Upper lobe of left lung (tissue), 6 donors: ENCODE results near the gene HK3. TPM values are rescaled to one million over a fixed set of nuclear protein-coding genes. Genes with fewer than 3 reads are reported as not detected.

Source experiments
- ATAC-seq, 2 donors: fragments of 200-7000 bp; cut with Tn5 transposase; one replicate each; pipeline ENCODE4 v1.9.1; 2022; ENCODE audit warnings: mild to moderate bottlenecking in 2 of 2, moderate library complexity in 2 of 2; ENCODE audit not compliant: low FRiP score in 2 of 2
- DNase-seq, 2 donors: peaks; one replicate each; pipeline ENCODE4 v3.0.0-alpha.2; 2019 to 2020
- H3K27ac ChIP-seq, 4 donors: fragments of 200-600 bp; sonication (generic); one replicate each; pipeline ENCODE4 v1.5.1; 2016 to 2019
- H3K27me3 ChIP-seq, 4 donors: fragments of 200-600 bp; sonication (generic); one replicate each; pipeline ENCODE4 v1.5.1; 2017 to 2019
- H3K36me3 ChIP-seq, 4 donors: fragments of 200-600 bp; sonication (generic); one replicate each; pipeline ENCODE4 v1.5.1; 2016 to 2019
- H3K4me1 ChIP-seq, 4 donors: fragments of 200-600 bp; sonication (generic); one replicate each; pipeline ENCODE4 v1.5.1; 2018 to 2019
- H3K4me3 ChIP-seq, 4 donors: fragments of 200-600 bp; sonication (generic); one replicate each; pipeline ENCODE4 v1.5.1; 2017 to 2019; ENCODE audit warnings: mild to moderate bottlenecking in 2 of 4, moderate library complexity in 1 of 4
- H3K9me3 ChIP-seq, 4 donors: fragments of 200-600 bp; sonication (generic); one replicate each; pipeline ENCODE4 v1.5.1; 2018 to 2019
- CTCF ChIP-seq, 6 experiments: fragments of 450-650 bp in 4 of 6; fragments of 200-600 bp in 2 of 6; sonication (generic) in 2 of 6; IDR thresholded peaks; one replicate each; pipeline ENCODE4 v1.5.1; 2016 to 2019; ENCODE audit warnings: antibody characterized with exemption in 6 of 6
- EP300 ChIP-seq, 4 donors: sonication (generic); formaldehyde crosslinking; IDR thresholded peaks; one replicate each; pipeline ENCODE4 v1.5.1; 2017; ENCODE audit warnings: antibody characterized with exemption in 4 of 4, control low read depth in 2 of 4
- POLR2A ChIP-seq, 4 donors: fragments of 450-650 bp; IDR thresholded peaks; one replicate each; pipeline ENCODE4 v1.5.1; 2016 to 2017; ENCODE audit warnings: antibody characterized with exemption in 4 of 4, mild to moderate bottlenecking in 2 of 4
- POLR2AphosphoS5 ChIP-seq, 2 donors: sonication (generic); formaldehyde crosslinking; IDR thresholded peaks; one replicate each; pipeline ENCODE4 v1.5.1; 2017; ENCODE audit warnings: antibody characterized with exemption in 2 of 2
- WGBS, 2 donors: methylation state at CpG; one replicate each; pipeline ENCODE4 v1.1.5; 2017 to 2018; 5-methylcytosine and 5-hydroxymethylcytosine counted together
- total RNA-seq, 6 donors: library from RNA; depleted of rRNA in 4 of 6; stranded (reverse); fragments of >200 nt in 4 of 6; gene quantifications; one replicate each; pipeline versions ENCODE4 v1.1.0 to v1.2.1, GENCODE V29; 2016 to 2021
- donor health status: DM: no; HTN: no; CAD: no; lungs with moderate emphysema.
- donor health status: DM: no; HTN: yes; CAD: no; lungs with severe emphysema.

HK3 gene
- total RNA-seq, 6 donors from 2014 or later, result 16.0 to 106 (median 66.4) TPM

GRCh38 chr5:176864755-176865154 is 34.4 kb downstream of the HK3 start:
- DNase-seq, result no peak
- Histone ChIP-seq H3K27ac (no peak overlapping the region), H3K27me3 (peaks cover 0 to 30% (median 11%) of the 10 kb centered on the region in 4 donors), H3K9me3 (no peaks in the 10 kb centered on the region), H3K4me1 (no peaks in the 10 kb centered on the region), H3K4me3 (no peak overlapping the region), H3K36me3 (no peaks in the 10 kb centered on the region)
- ATAC-seq, result no peak
- TF ChIP-seq EP300 (IDR thresholded peaks at IDR 0.05) (no peak), CTCF (IDR thresholded peaks at IDR 0.05) (no peak), POLR2A (IDR thresholded peaks at IDR 0.05) (no peak), POLR2AphosphoS5 (IDR thresholded peaks at IDR 0.05) (no peak)
- WGBS, 2 donors, result 85 to 91% methylated on average over 4 to 8 of the region's 8 CpGs

- H3K4me3 ChIP-seq, result no peak overlapping the region
- TF ChIP-seq EP300 (IDR thresholded peaks at IDR 0.05), result no peak
- TF ChIP-seq CTCF (IDR thresholded peaks at IDR 0.05), result no peak
- TF ChIP-seq POLR2A (IDR thresholded peaks at IDR 0.05), result no peak
- no peak for TF ChIP-seq POLR2AphosphoS5 (IDR thresholded peaks at IDR 0.05)
- H3K4me1 ChIP-seq, result no peaks in the 10 kb centered on the region
- WGBS, 2 donors, result 45% methylated on average over 5 of the region's 5 CpGs; no CpG with 5 or more reads in 1 of the 2 donors
- peaks cover 0 to 30% (median 11%) of the 10 kb centered on the region in 4 donors for H3K27me3 ChIP-seq
- H3K27ac ChIP-seq, result no peak overlapping the region
- no peaks in the 10 kb centered on the region for H3K36me3 ChIP-seq
- no peaks in the 10 kb centered on the region for H3K9me3 ChIP-seq
- no peak for DNase-seq
- no peak for ATAC-seq
Measured at GRCh38 chr5:176863765-176864098, 35.4 kb downstream of the HK3 start.

- H3K4me1 ChIP-seq, result no peaks in the 10 kb centered on the region
- no peaks in the 10 kb centered on the region for H3K9me3 ChIP-seq
- peaks cover 0 to 30% (median 11%) of the 10 kb centered on the region in 4 donors for H3K27me3 ChIP-seq
- DNase-seq, result no peak
- TF ChIP-seq CTCF (IDR thresholded peaks at IDR 0.05) (no peak), EP300 (IDR thresholded peaks at IDR 0.05) (no peak), POLR2AphosphoS5 (IDR thresholded peaks at IDR 0.05) (no peak), POLR2A (IDR thresholded peaks at IDR 0.05) (no peak)
- no peak for ATAC-seq
- WGBS, 2 donors, result 13 to 28% methylated on average over 5 to 15 of the region's 15 CpGs
- no peaks in the 10 kb centered on the region for H3K36me3 ChIP-seq
- H3K27ac ChIP-seq, result no peak overlapping the region
- no peak overlapping the region for H3K4me3 ChIP-seq
Measured at GRCh38 chr5:176863041-176863764, 35.9 kb downstream of the HK3 start.

GRCh38 chr5:176862330-176862995 is 36.7 kb downstream of the HK3 start:
- no peaks in the 10 kb centered on the region for H3K36me3 ChIP-seq
- ATAC-seq (no peak), DNase-seq (peak in 1 of 2 donors; percentile 72)
- no peak for TF ChIP-seq CTCF (IDR thresholded peaks at IDR 0.05)
- no peak for TF ChIP-seq POLR2A (IDR thresholded peaks at IDR 0.05)
- TF ChIP-seq POLR2AphosphoS5 (IDR thresholded peaks at IDR 0.05), result no peak
- TF ChIP-seq EP300 (IDR thresholded peaks at IDR 0.05), result no peak
- no peak overlapping the region for H3K27ac ChIP-seq
- WGBS, 2 donors, result 56 to 70% methylated on average over 14 to 27 of the region's 28 CpGs
- peaks cover 0 to 30% (median 11%) of the 10 kb centered on the region in 4 donors for H3K27me3 ChIP-seq
- no peaks in the 10 kb centered on the region for H3K9me3 ChIP-seq
- no peak overlapping the region for H3K4me3 ChIP-seq
- H3K4me1 ChIP-seq, result no peaks in the 10 kb centered on the region
